Measurements from ENCODE around the gene ESPN.
"Not testable (repeated sequence)": the region's sequence is repeated elsewhere in the genome, so short reads cannot be mapped to it uniquely, and the experiment has no call there.

The ESPN gene

GRCh38 chr1:6450005-6450450, 25.5 kb downstream of the ESPN start:
- DNase-seq: no peak

- not testable (repeated sequence) for DNase-seq
Observed at GRCh38 chr1:6450486-6450885, 25.9 kb downstream of the ESPN start.

GRCh38 chr1:6450943-6451373, 26.4 kb downstream of the ESPN start:
- DNase-seq: no peak

- DNase-seq: not testable (repeated sequence)
Observed at GRCh38 chr1:6453895-6454855, 29.6 kb downstream of the ESPN start.

- DNase-seq: no peak
Observed at GRCh38 chr1:6454856-6455751, 30.5 kb downstream of the ESPN start.

- DNase-seq: not testable (repeated sequence)
Observed at GRCh38 chr1:6455752-6456520, 31.4 kb downstream of the ESPN start.

- DNase-seq: no peak
Observed at GRCh38 chr1:6456800-6457466, 32.4 kb downstream of the ESPN start.

GRCh38 chr1:6459850-6460265, 35.3 kb downstream of the ESPN start:
- no peak for DNase-seq

- no peak for DNase-seq
Observed at GRCh38 chr1:6460301-6461050, 35.9 kb downstream of the ESPN start.

GRCh38 chr1:6461051-6461530, 36.5 kb downstream of the ESPN start:
- no peak for DNase-seq

- DNase-seq: no peak
Observed at GRCh38 chr1:6461538-6462411, 37.2 kb downstream of the ESPN start.

GRCh38 chr1:6462412-6463119, 38.0 kb downstream of the ESPN start:
- no peak for DNase-seq

GRCh38 chr1:6463120-6463412, 38.5 kb downstream of the ESPN start:
- no peak for DNase-seq

GRCh38 chr1:6464514-6464836, 39.9 kb downstream of the ESPN start:
- peak; percentile 39 for DNase-seq

- DNase-seq: no peak
Observed at GRCh38 chr1:6464915-6465314, 40.3 kb downstream of the ESPN start.

GRCh38 chr1:6465461-6466005, 41.0 kb downstream of the ESPN start:
- DNase-seq: no peak

GRCh38 chr1:6466023-6466422, 41.4 kb downstream of the ESPN start, which contains the start of gene TNFRSF25:
TNFRSF25 (minus strand) TSS chr1:6466173; CDS start chr1:6466107, 66 bp downstream.
- DNase-seq: no peak

GRCh38 chr1:6466751-6467150, 42.2 kb downstream of the ESPN start:
- no peak for DNase-seq

GRCh38 chr1:6467224-6467623, 42.6 kb downstream of the ESPN start:
- DNase-seq: no peak

Measured in NCI-H1105 (cell line).